NB4 (cell line): Measurements from ENCODE around the gene C16orf54.

Experiments
- CTCF ChIP-seq: IDR thresholded peaks from one replicate; pipeline ENCODE4 v1.5.1; 2012; ENCODE audit warnings: low read depth, low read length
- MYC ChIP-seq: IDR thresholded peaks from 2 replicates; pipeline ENCODE4 v1.6.1; 2011; ENCODE audit warnings: low read depth, low read length
- POLR2A ChIP-seq: IDR thresholded peaks from 2 replicates; pipeline ENCODE4 v1.6.1; 2011; ENCODE audit warnings: mild to moderate bottlenecking; ENCODE audit not compliant: insufficient read length; ENCODE audit errors: extremely low read depth
- TF ChIP-seq, protein P1 (sequence below): IDR thresholded peaks from 2 replicates; pipeline ENCODE4 v1.6.1; 2011; ENCODE audit warnings: low read depth, low read length

DNA sequence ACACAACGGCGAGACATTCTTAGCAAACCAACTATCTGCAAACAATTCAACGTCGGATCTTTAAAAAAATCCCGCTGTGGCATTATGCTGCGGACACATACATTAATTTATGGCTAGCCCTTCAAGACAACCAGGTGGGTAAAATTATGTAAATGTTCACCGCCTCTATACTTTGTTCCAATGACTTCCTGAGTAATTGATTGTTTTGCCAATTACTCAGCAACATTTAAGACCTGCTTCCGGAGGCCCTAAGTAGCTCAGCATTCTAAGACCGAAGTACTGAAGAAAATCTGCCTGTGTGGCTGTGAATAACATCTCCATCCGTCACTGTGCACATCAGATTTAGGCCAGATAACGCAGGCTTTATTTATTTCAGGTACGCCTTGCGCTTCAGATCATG is 43.5 kb downstream of the C16orf54 start:
- no peak for TF ChIP-seq MYC
- TF ChIP-seq POLR2A, result no peak
- no peak for TF ChIP-seq CTCF
- TF ChIP-seq, protein P1, sequence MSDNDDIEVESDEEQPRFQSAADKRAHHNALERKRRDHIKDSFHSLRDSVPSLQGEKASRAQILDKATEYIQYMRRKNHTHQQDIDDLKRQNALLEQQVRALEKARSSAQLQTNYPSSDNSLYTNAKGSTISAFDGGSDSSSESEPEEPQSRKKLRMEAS, result no peak
